GF-D8 (cell line): Measurements from ENCODE around the gene VPS35L.

Source experiments
- DNase-seq: peaks from one replicate; lab custom pipeline; 2025; lab: John Stamatoyannopoulos, UW

Gene VPS35L

GRCh38 chr16:19555186-19555937 lies at the start of gene VPS35L:
TSS of gene VPS35L (plus strand) at chr16:19555703. CDS start at chr16:19555730, 27 bp downstream.
- peak; percentile 83 for DNase-seq

- no peak for DNase-seq
These were observed 48.5 kb upstream of the VPS35L start for GRCh38 chr16:19506965-19507364.

GRCh38 chr16:19507867-19508266 lies 47.6 kb upstream of the VPS35L start:
- DNase-seq = no peak

- DNase-seq = no peak
These were observed 43.2 kb upstream of the VPS35L start for GRCh38 chr16:19512297-19512696.

GRCh38 chr16:19513377-19514053 lies 42.0 kb upstream of the VPS35L start:
- DNase-seq = peak; percentile 88

- no peak for DNase-seq
These were observed 39.7 kb upstream of the VPS35L start for GRCh38 chr16:19515757-19516156.

GRCh38 chr16:19517424-19518089 lies 37.9 kb upstream of the VPS35L start:
- DNase-seq = no peak

- no peak for DNase-seq
These were observed 37.1 kb upstream of the VPS35L start for GRCh38 chr16:19518388-19518787.

- peak; percentile 10 for DNase-seq
These were observed 34.6 kb upstream of the VPS35L start for GRCh38 chr16:19520861-19521331.

- DNase-seq = peak; percentile 67
These were observed 33.8 kb upstream of the VPS35L start, which contains the start of gene GDE1 for GRCh38 chr16:19521471-19522396. TSS of gene GDE1 (minus strand) at chr16:19522098. CDS start at chr16:19521964, 134 bp downstream.

GRCh38 chr16:19522397-19522732 lies 33.1 kb upstream of the VPS35L start:
- DNase-seq = no peak

GRCh38 chr16:19522760-19523159 lies 32.7 kb upstream of the VPS35L start:
- DNase-seq = no peak

- DNase-seq = no peak
These were observed 32.3 kb upstream of the VPS35L start for GRCh38 chr16:19523184-19523558.

GRCh38 chr16:19523559-19524355 lies 31.7 kb upstream of the VPS35L start, which contains the start of gene CCP110:
TSS of gene CCP110 (plus strand) at chr16:19523942. CDS start at chr16:19527882, 3,940 bp downstream.
- DNase-seq = peak; percentile 87

GRCh38 chr16:19524356-19524615 lies 31.2 kb upstream of the VPS35L start:
- no peak for DNase-seq

GRCh38 chr16:19524616-19525384 lies 30.7 kb upstream of the VPS35L start:
- DNase-seq = peak; percentile 12

- no peak for DNase-seq
These were observed 30.1 kb upstream of the VPS35L start for GRCh38 chr16:19525385-19525723.

GRCh38 chr16:19527161-19527560 lies 28.3 kb upstream of the VPS35L start:
- DNase-seq = no peak

- DNase-seq = no peak
These were observed 26.8 kb upstream of the VPS35L start for GRCh38 chr16:19528666-19529065.

- DNase-seq = no peak
These were observed 22.9 kb upstream of the VPS35L start for GRCh38 chr16:19532601-19533000.
